ENCODE measurements around the gene COL25A1. TPM values are rescaled to one million over a fixed set of nuclear protein-coding genes. Genes with fewer than 3 reads are reported as not detected.

The COL25A1 gene
- total RNA-seq, 1 experiment from 2014 or later = not detected

GRCh38 chr4:108852691-108853090 lies 449.8 kb downstream of the COL25A1 start:
- Mint-ChIP-seq H3K27me3 (ENCODE audit: unreplicated experiment) (no peaks in the 10 kb centered on the region), H3K36me3 (ENCODE audit: insufficient read depth, unreplicated experiment) (no peaks in the 10 kb centered on the region), H3K27ac (ENCODE audit: unreplicated experiment) (no peak overlapping the region), H3K4me3 (ENCODE audit: low read depth, unreplicated experiment) (no peak overlapping the region), H3K9me3 (ENCODE audit: low read depth, unreplicated experiment) (no peaks in the 10 kb centered on the region), H3K4me1 (ENCODE audit: low read depth, unreplicated experiment) (no peaks in the 10 kb centered on the region)
- DNase-seq = no peak
- CTCF ChIA-PET = no interaction called here
- TF ChIP-seq CTCF (IDR thresholded peaks at IDR 0.05; ENCODE audit: unreplicated experiment) = no peak
- intact Hi-C loops (cut with micrococcal nuclease; ENCODE audit: unreplicated experiment) = no loop called here
- BruUV-seq (replicated peaks) = no TSS peak

GRCh38 chr4:108851366-108851765 lies 451.1 kb downstream of the COL25A1 start:
- CTCF ChIA-PET = no interaction called here
- no TSS peak for BruUV-seq (replicated peaks)
- Mint-ChIP-seq H3K4me1 (ENCODE audit: low read depth, unreplicated experiment) (no peaks in the 10 kb centered on the region), H3K36me3 (ENCODE audit: insufficient read depth, unreplicated experiment) (no peaks in the 10 kb centered on the region), H3K27me3 (ENCODE audit: unreplicated experiment) (no peaks in the 10 kb centered on the region), H3K27ac (ENCODE audit: unreplicated experiment) (no peak overlapping the region), H3K9me3 (ENCODE audit: low read depth, unreplicated experiment) (no peaks in the 10 kb centered on the region), H3K4me3 (ENCODE audit: low read depth, unreplicated experiment) (no peak overlapping the region)
- intact Hi-C loops (cut with micrococcal nuclease; ENCODE audit: unreplicated experiment) = no loop called here
- TF ChIP-seq CTCF (IDR thresholded peaks at IDR 0.05; ENCODE audit: unreplicated experiment) = no peak
- no peak for DNase-seq

- CTCF ChIA-PET = no interaction called here
- H3K27me3 Mint-ChIP-seq (ENCODE audit: unreplicated experiment) = no peaks in the 10 kb centered on the region
- no peaks in the 10 kb centered on the region for H3K36me3 Mint-ChIP-seq (ENCODE audit: insufficient read depth, unreplicated experiment)
- DNase-seq = no peak
- H3K4me3 Mint-ChIP-seq (ENCODE audit: low read depth, unreplicated experiment) = no peak overlapping the region
- intact Hi-C loops (cut with micrococcal nuclease; ENCODE audit: unreplicated experiment) = no loop called here
- no peaks in the 10 kb centered on the region for H3K4me1 Mint-ChIP-seq (ENCODE audit: low read depth, unreplicated experiment)
- TF ChIP-seq CTCF (IDR thresholded peaks at IDR 0.05; ENCODE audit: unreplicated experiment) = no peak
- H3K9me3 Mint-ChIP-seq (ENCODE audit: low read depth, unreplicated experiment) = no peaks in the 10 kb centered on the region
- no peak overlapping the region for H3K27ac Mint-ChIP-seq (ENCODE audit: unreplicated experiment)
- BruUV-seq (replicated peaks) = no TSS peak
These were observed 452.2 kb downstream of the COL25A1 start for GRCh38 chr4:108850219-108850649.

- TF ChIP-seq CTCF (IDR thresholded peaks at IDR 0.05; ENCODE audit: unreplicated experiment) = no peak
- Mint-ChIP-seq H3K4me1 (ENCODE audit: low read depth, unreplicated experiment) (no peaks in the 10 kb centered on the region), H3K9me3 (ENCODE audit: low read depth, unreplicated experiment) (no peaks in the 10 kb centered on the region), H3K36me3 (ENCODE audit: insufficient read depth, unreplicated experiment) (no peaks in the 10 kb centered on the region), H3K27me3 (ENCODE audit: unreplicated experiment) (no peaks in the 10 kb centered on the region), H3K4me3 (ENCODE audit: low read depth, unreplicated experiment) (no peak overlapping the region), H3K27ac (ENCODE audit: unreplicated experiment) (no peak overlapping the region)
- CTCF ChIA-PET = interaction anchor here (0.7 kb wide), 2 partner anchors 67 to 141 kb away, joined by 3 read pairs; no protein-coding TSS in a partner anchor
- intact Hi-C loops (cut with micrococcal nuclease; ENCODE audit: unreplicated experiment) = no loop called here
- BruUV-seq (replicated peaks) = no TSS peak
- no peak for DNase-seq
These were observed 452.8 kb downstream of the COL25A1 start for GRCh38 chr4:108849611-108850168.
